Neutrophil (primary cell): ENCODE data around the gene SMTN.
"Not testable (repeated sequence)": the region's sequence is repeated elsewhere in the genome, so short reads cannot be mapped to it uniquely, and the experiment has no call there.

Experiments
- H3K27ac ChIP-seq: fragments of 200-600 bp; sonication (generic); 2 replicates; pipeline ENCODE4 v1.5.1; 2016; ENCODE audit warnings: mild to moderate bottlenecking, moderate library complexity
- H3K27me3 ChIP-seq: fragments of 200-600 bp; sonication (generic); 2 replicates; pipeline ENCODE4 v1.6.0; 2016; ENCODE audit warnings: mild to moderate bottlenecking
- H3K36me3 ChIP-seq: fragments of 200-600 bp; sonication (generic); 2 replicates; pipeline ENCODE4 v1.5.1; 2017
- H3K4me1 ChIP-seq, 2 experiments: fragments of 200-600 bp in 1 of 2; sonication (generic) in 1 of 2; 1 replicate in 1 of 2; 2 replicates in 1 of 2; pipeline versions ENCODE4 v1.5.1 to v1.6.1; 2013 to 2016; ENCODE audit warnings: low read depth in 1 of 2, low read length in 1 of 2, mild to moderate bottlenecking in 1 of 2, moderate library complexity in 1 of 2; ENCODE audit not compliant: control insufficient read depth in 1 of 2, insufficient read depth in 1 of 2
- H3K4me3 ChIP-seq, 2 experiments: fragments of 200-600 bp in 1 of 2; sonication (generic) in 1 of 2; 1 replicate in 1 of 2; 2 replicates in 1 of 2; pipeline ENCODE4 v1.5.1; 2013 to 2016; ENCODE audit warnings: low read depth in 1 of 2, low read length in 1 of 2, mild to moderate bottlenecking in 1 of 2, moderate library complexity in 1 of 2
- H3K9me3 ChIP-seq: fragments of 200-600 bp; sonication (generic); 2 replicates; pipeline ENCODE4 v1.5.1; 2016
- CTCF ChIP-seq: fragments of 200-600 bp; sonication (generic); IDR thresholded peaks from 2 replicates; pipeline ENCODE4 v1.5.1; 2016; ENCODE audit warnings: antibody characterized with exemption

Gene SMTN

GRCh38 chr22:31068970-31069369, 12.1 kb upstream of the SMTN start:
- no peak for TF ChIP-seq CTCF
- no peak overlapping the region for H3K4me3 ChIP-seq
- no peaks in the 10 kb centered on the region for H3K36me3 ChIP-seq
- no peaks in the 10 kb centered on the region for H3K9me3 ChIP-seq
- no peaks in the 10 kb centered on the region for H3K27me3 ChIP-seq
- peaks cover 6 to 8% of the 10 kb centered on the region in 2 experiments for H3K4me1 ChIP-seq
- no peak overlapping the region for H3K27ac ChIP-seq

- not testable (repeated sequence) for H3K4me3 ChIP-seq, H3K27me3 ChIP-seq, H3K9me3 ChIP-seq, H3K4me1 ChIP-seq, H3K27ac ChIP-seq, H3K36me3 ChIP-seq
These were observed 11.3 kb upstream of the SMTN start for GRCh38 chr22:31069691-31070314.

GRCh38 chr22:31073125-31073524, 8.0 kb upstream of the SMTN start:
- H3K9me3 ChIP-seq, H3K4me3 ChIP-seq, H3K36me3 ChIP-seq, H3K27me3 ChIP-seq, H3K27ac ChIP-seq, H3K4me1 ChIP-seq: not testable (repeated sequence)

GRCh38 chr22:31073545-31074145, 7.5 kb upstream of the SMTN start:
- H3K27ac ChIP-seq, H3K4me3 ChIP-seq, H3K36me3 ChIP-seq, H3K27me3 ChIP-seq, H3K9me3 ChIP-seq, H3K4me1 ChIP-seq: not testable (repeated sequence)

- H3K27ac ChIP-seq: no peak overlapping the region
- no peaks in the 10 kb centered on the region for H3K36me3 ChIP-seq
- peaks cover 4% of the 10 kb centered on the region for H3K27me3 ChIP-seq
- peaks cover 11 to 13% of the 10 kb centered on the region in 2 experiments for H3K4me1 ChIP-seq
- no peak for TF ChIP-seq CTCF
- no peak overlapping the region for H3K4me3 ChIP-seq
- no peaks in the 10 kb centered on the region for H3K9me3 ChIP-seq
These were observed 5.2 kb upstream of the SMTN start for GRCh38 chr22:31075961-31076360.

- H3K36me3 ChIP-seq: no peaks in the 10 kb centered on the region
- H3K4me1 ChIP-seq: peaks cover 28 to 29% of the 10 kb centered on the region in 2 experiments
- H3K27ac ChIP-seq: no peak overlapping the region
- H3K9me3 ChIP-seq: no peaks in the 10 kb centered on the region
- H3K27me3 ChIP-seq: peaks cover 4% of the 10 kb centered on the region
- no peak for TF ChIP-seq CTCF
- H3K4me3 ChIP-seq: no peak overlapping the region
These were observed 3.4 kb upstream of the SMTN start for GRCh38 chr22:31077681-31078080.

GRCh38 chr22:31078389-31078788, 2.7 kb upstream of the SMTN start:
- H3K9me3 ChIP-seq, H3K36me3 ChIP-seq, H3K27me3 ChIP-seq, H3K27ac ChIP-seq, H3K4me3 ChIP-seq: not testable (repeated sequence)
- H3K4me1 ChIP-seq: peaks cover 23 to 26% of the 10 kb centered on the region in 2 experiments
